ENCODE data around the gene ARHGAP18.
"Not testable (repeated sequence)": the region's sequence is repeated elsewhere in the genome, so short reads cannot be mapped to it uniquely, and the experiment has no call there.

The ARHGAP18 gene

GRCh38 chr6:129575378-129576118, 134.4 kb downstream of the ARHGAP18 start:
- Histone ChIP-seq H3K9me3 (ENCODE audit: control insufficient read depth, low read length) (no peaks in the 10 kb centered on the region), H3K4me1 (ENCODE audit: control insufficient read depth, insufficient read depth, low read length) (no peaks in the 10 kb centered on the region), H3K36me3 (ENCODE audit: control insufficient read depth, insufficient read depth, low read length) (no peaks in the 10 kb centered on the region), H3K4me3 (ENCODE audit: low read length) (no peak overlapping the region), H3K9ac (ENCODE audit: low read length) (no peak overlapping the region), H3K27me3 (ENCODE audit: control insufficient read depth, insufficient read depth, low read length) (no peaks in the 10 kb centered on the region)

GRCh38 chr6:129574605-129575004, 135.4 kb downstream of the ARHGAP18 start:
- not testable (repeated sequence) for H3K4me3 ChIP-seq (ENCODE audit: low read length); H3K27me3 ChIP-seq (ENCODE audit: control insufficient read depth, insufficient read depth, low read length); H3K9me3 ChIP-seq (ENCODE audit: control insufficient read depth, low read length)

GRCh38 chr6:129570929-129571328, 139.0 kb downstream of the ARHGAP18 start:
- not testable (repeated sequence) for H3K9ac ChIP-seq (ENCODE audit: low read length); H3K27me3 ChIP-seq (ENCODE audit: control insufficient read depth, insufficient read depth, low read length); H3K4me3 ChIP-seq (ENCODE audit: low read length); H3K36me3 ChIP-seq (ENCODE audit: control insufficient read depth, insufficient read depth, low read length); H3K9me3 ChIP-seq (ENCODE audit: control insufficient read depth, low read length); H3K4me1 ChIP-seq (ENCODE audit: control insufficient read depth, insufficient read depth, low read length)

More at GRCh38 chr6:129574605-129575004, 135.4 kb downstream of the ARHGAP18 start:
- H3K4me1 ChIP-seq (ENCODE audit: control insufficient read depth, insufficient read depth, low read length); H3K36me3 ChIP-seq (ENCODE audit: control insufficient read depth, insufficient read depth, low read length); H3K9ac ChIP-seq (ENCODE audit: low read length): not testable (repeated sequence)

- H3K9ac ChIP-seq (ENCODE audit: low read length) = no peak overlapping the region
- H3K9me3 ChIP-seq (ENCODE audit: control insufficient read depth, low read length) = no peaks in the 10 kb centered on the region
- no peaks in the 10 kb centered on the region for H3K27me3 ChIP-seq (ENCODE audit: control insufficient read depth, insufficient read depth, low read length)
- H3K4me1 ChIP-seq (ENCODE audit: control insufficient read depth, insufficient read depth, low read length) = no peaks in the 10 kb centered on the region
- no peak overlapping the region for H3K4me3 ChIP-seq (ENCODE audit: low read length)
- H3K36me3 ChIP-seq (ENCODE audit: control insufficient read depth, insufficient read depth, low read length) = no peaks in the 10 kb centered on the region
Observed at GRCh38 chr6:129568015-129568414, 142.0 kb downstream of the ARHGAP18 start.

- Histone ChIP-seq H3K27me3 (ENCODE audit: control insufficient read depth, insufficient read depth, low read length) (no peaks in the 10 kb centered on the region), H3K9me3 (ENCODE audit: control insufficient read depth, low read length) (no peaks in the 10 kb centered on the region), H3K9ac (ENCODE audit: low read length) (no peak overlapping the region), H3K4me1 (ENCODE audit: control insufficient read depth, insufficient read depth, low read length) (no peaks in the 10 kb centered on the region), H3K36me3 (ENCODE audit: control insufficient read depth, insufficient read depth, low read length) (no peaks in the 10 kb centered on the region), H3K4me3 (ENCODE audit: low read length) (no peak overlapping the region)
Observed at GRCh38 chr6:129567374-129567773, 142.6 kb downstream of the ARHGAP18 start.

- Histone ChIP-seq H3K36me3 (ENCODE audit: control insufficient read depth, insufficient read depth, low read length) (no peaks in the 10 kb centered on the region), H3K4me1 (ENCODE audit: control insufficient read depth, insufficient read depth, low read length) (no peaks in the 10 kb centered on the region)
Observed at GRCh38 chr6:129565811-129566210, 144.2 kb downstream of the ARHGAP18 start.

GRCh38 chr6:129565366-129565765, 144.6 kb downstream of the ARHGAP18 start:
- Histone ChIP-seq H3K27me3 (ENCODE audit: control insufficient read depth, insufficient read depth, low read length) (no peaks in the 10 kb centered on the region), H3K9ac (ENCODE audit: low read length) (no peak overlapping the region), H3K9me3 (ENCODE audit: control insufficient read depth, low read length) (no peaks in the 10 kb centered on the region), H3K4me3 (ENCODE audit: low read length) (no peak overlapping the region), H3K4me1 (ENCODE audit: control insufficient read depth, insufficient read depth, low read length) (no peaks in the 10 kb centered on the region), H3K36me3 (ENCODE audit: control insufficient read depth, insufficient read depth, low read length) (no peaks in the 10 kb centered on the region)

More at GRCh38 chr6:129565811-129566210, 144.2 kb downstream of the ARHGAP18 start:
- no peak overlapping the region for H3K9ac ChIP-seq (ENCODE audit: low read length)
- no peaks in the 10 kb centered on the region for H3K27me3 ChIP-seq (ENCODE audit: control insufficient read depth, insufficient read depth, low read length)
- no peaks in the 10 kb centered on the region for H3K9me3 ChIP-seq (ENCODE audit: control insufficient read depth, low read length)
- no peak overlapping the region for H3K4me3 ChIP-seq (ENCODE audit: low read length)

- no peaks in the 10 kb centered on the region for H3K9me3 ChIP-seq (ENCODE audit: control insufficient read depth, low read length)
- no peaks in the 10 kb centered on the region for H3K27me3 ChIP-seq (ENCODE audit: control insufficient read depth, insufficient read depth, low read length)
- H3K4me3 ChIP-seq (ENCODE audit: low read length) = no peak overlapping the region
- no peaks in the 10 kb centered on the region for H3K36me3 ChIP-seq (ENCODE audit: control insufficient read depth, insufficient read depth, low read length)
- no peak overlapping the region for H3K9ac ChIP-seq (ENCODE audit: low read length)
- H3K4me1 ChIP-seq (ENCODE audit: control insufficient read depth, insufficient read depth, low read length) = no peaks in the 10 kb centered on the region
Observed at GRCh38 chr6:129558248-129558647, 151.7 kb downstream of the ARHGAP18 start.

GRCh38 chr6:129555206-129555832, 154.7 kb downstream of the ARHGAP18 start:
- Histone ChIP-seq H3K4me3 (ENCODE audit: low read length) (no peak overlapping the region), H3K9ac (ENCODE audit: low read length) (no peak overlapping the region), H3K9me3 (ENCODE audit: control insufficient read depth, low read length) (no peaks in the 10 kb centered on the region)

GRCh38 chr6:129552413-129552812, 157.6 kb downstream of the ARHGAP18 start:
- no peaks in the 10 kb centered on the region for H3K4me1 ChIP-seq (ENCODE audit: control insufficient read depth, insufficient read depth, low read length)

More at GRCh38 chr6:129555206-129555832, 154.7 kb downstream of the ARHGAP18 start:
- H3K27me3 ChIP-seq (ENCODE audit: control insufficient read depth, insufficient read depth, low read length) = no peaks in the 10 kb centered on the region
- H3K4me1 ChIP-seq (ENCODE audit: control insufficient read depth, insufficient read depth, low read length) = no peaks in the 10 kb centered on the region
- no peaks in the 10 kb centered on the region for H3K36me3 ChIP-seq (ENCODE audit: control insufficient read depth, insufficient read depth, low read length)

GRCh38 chr6:129551486-129551885, 158.5 kb downstream of the ARHGAP18 start:
- H3K27me3 ChIP-seq (ENCODE audit: control insufficient read depth, insufficient read depth, low read length) = no peaks in the 10 kb centered on the region

More at GRCh38 chr6:129552413-129552812, 157.6 kb downstream of the ARHGAP18 start:
- no peak overlapping the region for H3K4me3 ChIP-seq (ENCODE audit: low read length)
- no peaks in the 10 kb centered on the region for H3K36me3 ChIP-seq (ENCODE audit: control insufficient read depth, insufficient read depth, low read length)
- no peak overlapping the region for H3K9ac ChIP-seq (ENCODE audit: low read length)
- H3K27me3 ChIP-seq (ENCODE audit: control insufficient read depth, insufficient read depth, low read length) = no peaks in the 10 kb centered on the region
- no peaks in the 10 kb centered on the region for H3K9me3 ChIP-seq (ENCODE audit: control insufficient read depth, low read length)

GRCh38 chr6:129546702-129547101, 163.3 kb downstream of the ARHGAP18 start:
- Histone ChIP-seq H3K9me3 (ENCODE audit: control insufficient read depth, low read length) (no peaks in the 10 kb centered on the region), H3K9ac (ENCODE audit: low read length) (no peak overlapping the region), H3K27me3 (ENCODE audit: control insufficient read depth, insufficient read depth, low read length) (no peaks in the 10 kb centered on the region), H3K36me3 (ENCODE audit: control insufficient read depth, insufficient read depth, low read length) (no peaks in the 10 kb centered on the region), H3K4me1 (ENCODE audit: control insufficient read depth, insufficient read depth, low read length) (no peaks in the 10 kb centered on the region), H3K4me3 (ENCODE audit: low read length) (no peak overlapping the region)

More at GRCh38 chr6:129551486-129551885, 158.5 kb downstream of the ARHGAP18 start:
- Histone ChIP-seq H3K4me3 (ENCODE audit: low read length) (no peak overlapping the region), H3K9ac (ENCODE audit: low read length) (no peak overlapping the region), H3K36me3 (ENCODE audit: control insufficient read depth, insufficient read depth, low read length) (no peaks in the 10 kb centered on the region), H3K4me1 (ENCODE audit: control insufficient read depth, insufficient read depth, low read length) (no peaks in the 10 kb centered on the region), H3K9me3 (ENCODE audit: control insufficient read depth, low read length) (no peaks in the 10 kb centered on the region)

Data from mucosa of stomach (tissue), 1 donor.